Left renal cortex interstitium (tissue), 4 donors: ENCODE measurements around the gene CSRNP3. TPM values are rescaled to one million over a fixed set of nuclear protein-coding genes. Genes with fewer than 3 reads are reported as not detected.

Experiments used
- DNase-seq, 4 donors: peaks; one replicate each; pipeline ENCODE4 v3.0.0-alpha.2; 2013; ENCODE audit warnings: low read depth in 4 of 4, low spot score in 2 of 4, missing footprints in 1 of 4
- polyA plus RNA-seq, 4 donors: library from polyadenylated mRNA; unstranded; fragments of 120-200 nt; gene quantifications; one replicate each; pipeline ENCODE4 v1.2.1, GENCODE V29; 2013; ENCODE audit not compliant: insufficient read length in 4 of 4

The CSRNP3 gene
- polyA plus RNA-seq, 4 donors = 9.9 to 11.6 (median 10.4) TPM

- no peak for DNase-seq
Observed at GRCh38 chr2:165666605-165667004, 197.1 kb downstream of the CSRNP3 start.

GRCh38 chr2:165667375-165667774 is 197.9 kb downstream of the CSRNP3 start:
- no peak for DNase-seq

GRCh38 chr2:165674780-165675179 is 205.3 kb downstream of the CSRNP3 start:
- no peak for DNase-seq

GRCh38 chr2:165675551-165675968 is 206.1 kb downstream of the CSRNP3 start:
- no peak for DNase-seq

- no peak for DNase-seq
Observed at GRCh38 chr2:165678882-165679281, 209.4 kb downstream of the CSRNP3 start.

GRCh38 chr2:165679621-165680020 is 210.1 kb downstream of the CSRNP3 start:
- DNase-seq = no peak

GRCh38 chr2:165681841-165682240 is 212.3 kb downstream of the CSRNP3 start:
- DNase-seq = no peak

- DNase-seq = no peak
Observed at GRCh38 chr2:165682546-165682945, 213.0 kb downstream of the CSRNP3 start.

GRCh38 chr2:165686800-165687199 is 217.3 kb downstream of the CSRNP3 start:
- DNase-seq = no peak

- DNase-seq = no peak
Observed at GRCh38 chr2:165687426-165688002, 218.0 kb downstream of the CSRNP3 start.

GRCh38 chr2:165691615-165692014 is 222.1 kb downstream of the CSRNP3 start:
- no peak for DNase-seq

GRCh38 chr2:165692906-165693305 is 223.4 kb downstream of the CSRNP3 start:
- no peak for DNase-seq

GRCh38 chr2:165693838-165694237 is 224.3 kb downstream of the CSRNP3 start:
- no peak for DNase-seq

- no peak for DNase-seq
Observed at GRCh38 chr2:165697748-165698443, 228.4 kb downstream of the CSRNP3 start.

GRCh38 chr2:165698444-165698884 is 229.0 kb downstream of the CSRNP3 start:
- peak in 2 of 4 donors; percentile 37 to 41 for DNase-seq

- DNase-seq = no peak
Observed at GRCh38 chr2:165699946-165700345, 230.4 kb downstream of the CSRNP3 start.

GRCh38 chr2:165700531-165700930 is 231.0 kb downstream of the CSRNP3 start:
- no peak for DNase-seq

GRCh38 chr2:165701147-165701546 is 231.6 kb downstream of the CSRNP3 start:
- no peak for DNase-seq

- no peak for DNase-seq
Observed at GRCh38 chr2:165706960-165707487, 237.5 kb downstream of the CSRNP3 start.

- DNase-seq = no peak
Observed at GRCh38 chr2:165716091-165716490, 246.6 kb downstream of the CSRNP3 start.

GRCh38 chr2:165718610-165719210 is 249.2 kb downstream of the CSRNP3 start:
- no peak for DNase-seq

GRCh38 chr2:165720511-165720910 is 251.0 kb downstream of the CSRNP3 start:
- no peak for DNase-seq
